Measurements from ENCODE around the gene CCT8.

The CCT8 gene

GRCh38 chr21:29073222-29074006, at the start of gene CCT8:
CCT8 (minus strand) TSS chr21:29073648; CDS start chr21:29073590, 58 bp downstream.
- TF ChIP-seq RARB (CRISPR knock-in tag; IDR thresholded peaks at IDR 0.05) (no peak), ZFP30 (CRISPR knock-in tag; IDR thresholded peaks at IDR 0.05) (no peak), ZNF70 (CRISPR knock-in tag; IDR thresholded peaks at IDR 0.05) (peak; percentile 79)
- peak; percentile 98 for ATAC-seq

GRCh38 chr21:29121759-29122158, 48.3 kb upstream of the CCT8 start:
- no peak for TF ChIP-seq RARB (CRISPR knock-in tag; IDR thresholded peaks at IDR 0.05)
- no peak for TF ChIP-seq SNAI2 (CRISPR knock-in tag; IDR thresholded peaks at IDR 0.05)
- TF ChIP-seq ZFP3 (CRISPR knock-in tag; IDR thresholded peaks at IDR 0.05), result no peak
- TF ChIP-seq ISL1 (CRISPR knock-in tag; IDR thresholded peaks at IDR 0.05), result no peak
- no peak for TF ChIP-seq ARNTL (CRISPR knock-in tag; IDR thresholded peaks at IDR 0.05; ENCODE audit: borderline replicate concordance, low read depth)
- TF ChIP-seq, protein P1, sequence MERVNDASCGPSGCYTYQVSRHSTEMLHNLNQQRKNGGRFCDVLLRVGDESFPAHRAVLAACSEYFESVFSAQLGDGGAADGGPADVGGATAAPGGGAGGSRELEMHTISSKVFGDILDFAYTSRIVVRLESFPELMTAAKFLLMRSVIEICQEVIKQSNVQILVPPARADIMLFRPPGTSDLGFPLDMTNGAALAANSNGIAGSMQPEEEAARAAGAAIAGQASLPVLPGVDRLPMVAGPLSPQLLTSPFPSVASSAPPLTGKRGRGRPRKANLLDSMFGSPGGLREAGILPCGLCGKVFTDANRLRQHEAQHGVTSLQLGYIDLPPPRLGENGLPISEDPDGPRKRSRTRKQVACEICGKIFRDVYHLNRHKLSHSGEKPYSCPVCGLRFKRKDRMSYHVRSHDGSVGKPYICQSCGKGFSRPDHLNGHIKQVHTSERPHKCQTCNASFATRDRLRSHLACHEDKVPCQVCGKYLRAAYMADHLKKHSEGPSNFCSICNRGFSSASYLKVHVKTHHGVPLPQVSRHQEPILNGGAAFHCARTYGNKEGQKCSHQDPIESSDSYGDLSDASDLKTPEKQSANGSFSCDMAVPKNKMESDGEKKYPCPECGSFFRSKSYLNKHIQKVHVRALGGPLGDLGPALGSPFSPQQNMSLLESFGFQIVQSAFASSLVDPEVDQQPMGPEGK (CRISPR knock-in tag; IDR thresholded peaks at IDR 0.05; ENCODE audit: borderline replicate concordance), result no peak
- no peak for TF ChIP-seq ZFP30 (CRISPR knock-in tag; IDR thresholded peaks at IDR 0.05)
- TF ChIP-seq OSR1 (CRISPR knock-in tag; IDR thresholded peaks at IDR 0.05), result no peak
- TF ChIP-seq, protein P2, sequence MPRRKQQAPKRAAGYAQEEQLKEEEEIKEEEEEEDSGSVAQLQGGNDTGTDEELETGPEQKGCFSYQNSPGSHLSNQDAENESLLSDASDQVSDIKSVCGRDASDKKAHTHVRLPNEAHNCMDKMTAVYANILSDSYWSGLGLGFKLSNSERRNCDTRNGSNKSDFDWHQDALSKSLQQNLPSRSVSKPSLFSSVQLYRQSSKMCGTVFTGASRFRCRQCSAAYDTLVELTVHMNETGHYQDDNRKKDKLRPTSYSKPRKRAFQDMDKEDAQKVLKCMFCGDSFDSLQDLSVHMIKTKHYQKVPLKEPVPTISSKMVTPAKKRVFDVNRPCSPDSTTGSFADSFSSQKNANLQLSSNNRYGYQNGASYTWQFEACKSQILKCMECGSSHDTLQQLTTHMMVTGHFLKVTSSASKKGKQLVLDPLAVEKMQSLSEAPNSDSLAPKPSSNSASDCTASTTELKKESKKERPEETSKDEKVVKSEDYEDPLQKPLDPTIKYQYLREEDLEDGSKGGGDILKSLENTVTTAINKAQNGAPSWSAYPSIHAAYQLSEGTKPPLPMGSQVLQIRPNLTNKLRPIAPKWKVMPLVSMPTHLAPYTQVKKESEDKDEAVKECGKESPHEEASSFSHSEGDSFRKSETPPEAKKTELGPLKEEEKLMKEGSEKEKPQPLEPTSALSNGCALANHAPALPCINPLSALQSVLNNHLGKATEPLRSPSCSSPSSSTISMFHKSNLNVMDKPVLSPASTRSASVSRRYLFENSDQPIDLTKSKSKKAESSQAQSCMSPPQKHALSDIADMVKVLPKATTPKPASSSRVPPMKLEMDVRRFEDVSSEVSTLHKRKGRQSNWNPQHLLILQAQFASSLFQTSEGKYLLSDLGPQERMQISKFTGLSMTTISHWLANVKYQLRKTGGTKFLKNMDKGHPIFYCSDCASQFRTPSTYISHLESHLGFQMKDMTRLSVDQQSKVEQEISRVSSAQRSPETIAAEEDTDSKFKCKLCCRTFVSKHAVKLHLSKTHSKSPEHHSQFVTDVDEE (CRISPR knock-in tag; IDR thresholded peaks at IDR 0.05), result no peak
- no peak for TF ChIP-seq BACH2 (CRISPR knock-in tag; IDR thresholded peaks at IDR 0.05; ENCODE audit: borderline replicate concordance)
- TF ChIP-seq, protein P3, sequence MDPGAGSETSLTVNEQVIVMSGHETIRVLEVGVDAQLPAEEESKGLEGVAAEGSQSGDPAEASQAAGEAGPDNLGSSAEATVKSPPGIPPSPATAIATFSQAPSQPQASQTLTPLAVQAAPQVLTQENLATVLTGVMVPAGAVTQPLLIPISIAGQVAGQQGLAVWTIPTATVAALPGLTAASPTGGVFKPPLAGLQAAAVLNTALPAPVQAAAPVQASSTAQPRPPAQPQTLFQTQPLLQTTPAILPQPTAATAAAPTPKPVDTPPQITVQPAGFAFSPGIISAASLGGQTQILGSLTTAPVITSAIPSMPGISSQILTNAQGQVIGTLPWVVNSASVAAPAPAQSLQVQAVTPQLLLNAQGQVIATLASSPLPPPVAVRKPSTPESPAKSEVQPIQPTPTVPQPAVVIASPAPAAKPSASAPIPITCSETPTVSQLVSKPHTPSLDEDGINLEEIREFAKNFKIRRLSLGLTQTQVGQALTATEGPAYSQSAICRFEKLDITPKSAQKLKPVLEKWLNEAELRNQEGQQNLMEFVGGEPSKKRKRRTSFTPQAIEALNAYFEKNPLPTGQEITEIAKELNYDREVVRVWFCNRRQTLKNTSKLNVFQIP (CRISPR knock-in tag; IDR thresholded peaks at IDR 0.05; ENCODE audit: borderline replicate concordance, low read depth), result no peak
- no peak for TF ChIP-seq TCF4 (CRISPR knock-in tag; IDR thresholded peaks at IDR 0.05; ENCODE audit: borderline replicate concordance)
- TF ChIP-seq PPARA (CRISPR knock-in tag; IDR thresholded peaks at IDR 0.05; ENCODE audit: borderline replicate concordance), result no peak
- no peak for TF ChIP-seq ZC3H10 (CRISPR knock-in tag; IDR thresholded peaks at IDR 0.05)
- ATAC-seq, result no peak

- no peak for TF ChIP-seq RARB (CRISPR knock-in tag; IDR thresholded peaks at IDR 0.05)
- no peak for TF ChIP-seq GLIS3 (CRISPR knock-in tag; IDR thresholded peaks at IDR 0.05)
- TF ChIP-seq SNAI2 (CRISPR knock-in tag; IDR thresholded peaks at IDR 0.05), result no peak
- no peak for TF ChIP-seq CSDC2 (CRISPR knock-in tag; IDR thresholded peaks at IDR 0.05)
- TF ChIP-seq, protein P4, sequence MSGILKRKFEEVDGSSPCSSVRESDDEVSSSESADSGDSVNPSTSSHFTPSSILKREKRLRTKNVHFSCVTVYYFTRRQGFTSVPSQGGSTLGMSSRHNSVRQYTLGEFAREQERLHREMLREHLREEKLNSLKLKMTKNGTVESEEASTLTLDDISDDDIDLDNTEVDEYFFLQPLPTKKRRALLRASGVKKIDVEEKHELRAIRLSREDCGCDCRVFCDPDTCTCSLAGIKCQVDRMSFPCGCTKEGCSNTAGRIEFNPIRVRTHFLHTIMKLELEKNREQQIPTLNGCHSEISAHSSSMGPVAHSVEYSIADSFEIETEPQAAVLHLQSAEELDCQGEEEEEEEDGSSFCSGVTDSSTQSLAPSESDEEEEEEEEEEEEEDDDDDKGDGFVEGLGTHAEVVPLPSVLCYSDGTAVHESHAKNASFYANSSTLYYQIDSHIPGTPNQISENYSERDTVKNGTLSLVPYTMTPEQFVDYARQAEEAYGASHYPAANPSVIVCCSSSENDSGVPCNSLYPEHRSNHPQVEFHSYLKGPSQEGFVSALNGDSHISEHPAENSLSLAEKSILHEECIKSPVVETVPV (CRISPR knock-in tag; IDR thresholded peaks at IDR 0.05), result no peak
- TF ChIP-seq, protein P2 (CRISPR knock-in tag; IDR thresholded peaks at IDR 0.05), result no peak
- TF ChIP-seq TCF4 (CRISPR knock-in tag; IDR thresholded peaks at IDR 0.05; ENCODE audit: borderline replicate concordance), result no peak
- TF ChIP-seq TOX (CRISPR knock-in tag; IDR thresholded peaks at IDR 0.05; ENCODE audit: borderline replicate concordance), result no peak
- TF ChIP-seq OSR1 (CRISPR knock-in tag; IDR thresholded peaks at IDR 0.05), result no peak
- TF ChIP-seq ZNF70 (CRISPR knock-in tag; IDR thresholded peaks at IDR 0.05), result no peak
- TF ChIP-seq ZNF8 (CRISPR knock-in tag; IDR thresholded peaks at IDR 0.05), result no peak
- no peak for TF ChIP-seq ESRRG (CRISPR knock-in tag; IDR thresholded peaks at IDR 0.05)
- TF ChIP-seq CREB5 (CRISPR knock-in tag; IDR thresholded peaks at IDR 0.05; ENCODE audit: low read depth), result no peak
- no peak for TF ChIP-seq ZFP30 (CRISPR knock-in tag; IDR thresholded peaks at IDR 0.05)
- no peak for TF ChIP-seq ZFP3 (CRISPR knock-in tag; IDR thresholded peaks at IDR 0.05)
- ATAC-seq, result no peak
Observed at GRCh38 chr21:29117372-29117955, 44.0 kb upstream of the CCT8 start.
